Hepatocyte (in vitro differentiated cells): ENCODE measurements around the gene TACC2. TPM values are rescaled to one million over a fixed set of nuclear protein-coding genes. Genes with fewer than 3 reads are reported as not detected.
A peak's percentile ranks its signal among the peaks of the same experiment; 100 is the strongest.
"Not testable (repeated sequence)": the region's sequence is repeated elsewhere in the genome, so short reads cannot be mapped to it uniquely, and the experiment has no call there.

Experiments
- DNase-seq: peaks from one replicate; pipeline ENCODE4 v3.0.0-alpha.2; 2016; ENCODE audit warnings: low spot score
- H2AFZ ChIP-seq: fragments of 200-600 bp; sonication (generic); 2 replicates; pipeline ENCODE4 v1.6.0; 2016; ENCODE audit warnings: antibody characterized with exemption, mild to moderate bottlenecking
- H3K27ac ChIP-seq: fragments of 200-600 bp; sonication (generic); 2 replicates; pipeline ENCODE4 v1.5.1; 2016; ENCODE audit warnings: mild to moderate bottlenecking
- H3K27me3 ChIP-seq: fragments of 200-600 bp; sonication (generic); 2 replicates; pipeline ENCODE4 v1.6.1; 2016
- H3K36me3 ChIP-seq: fragments of 200-600 bp; sonication (generic); replicated peaks from 2 replicates; pipeline ENCODE4 v1.5.1; 2016; ENCODE audit warnings: low read depth; ENCODE audit not compliant: insufficient read depth
- H3K4me1 ChIP-seq: fragments of 200-600 bp; sonication (generic); 2 replicates; pipeline ENCODE4 v1.5.1; 2016; ENCODE audit warnings: mild to moderate bottlenecking, moderate library complexity; ENCODE audit not compliant: insufficient read depth
- H3K4me2 ChIP-seq: fragments of 200-600 bp; sonication (generic); 2 replicates; pipeline ENCODE4 v1.6.0; 2016
- H3K4me3 ChIP-seq: fragments of 200-600 bp; sonication (generic); 2 replicates; pipeline ENCODE4 v1.5.1; 2016; ENCODE audit warnings: mild to moderate bottlenecking
- H3K79me2 ChIP-seq: fragments of 200-600 bp; sonication (generic); 2 replicates; pipeline ENCODE4 v1.6.0; 2017; ENCODE audit warnings: mild to moderate bottlenecking
- H3K9me2 ChIP-seq: fragments of 200-600 bp; sonication (generic); replicated peaks from 2 replicates; pipeline ENCODE4 v1.6.0; 2017; ENCODE audit warnings: mild to moderate bottlenecking; ENCODE audit not compliant: insufficient read depth
- H3K9me3 ChIP-seq: fragments of 200-600 bp; sonication (generic); 2 replicates; pipeline ENCODE4 v1.5.1; 2016; ENCODE audit warnings: low read depth, mild to moderate bottlenecking
- H4K20me1 ChIP-seq: fragments of 200-600 bp; sonication (generic); 2 replicates; pipeline ENCODE4 v1.6.0; 2016; ENCODE audit warnings: mild to moderate bottlenecking; ENCODE audit not compliant: insufficient read depth, poor library complexity, severe bottlenecking
- EZH2 ChIP-seq: fragments of 200-600 bp; sonication (generic); IDR thresholded peaks from 2 replicates; pipeline ENCODE4 v1.6.1; 2016; ENCODE audit warnings: antibody characterized with exemption, mild to moderate bottlenecking, borderline replicate concordance
- EZH2phosphoT487 ChIP-seq: fragments of 200-600 bp; sonication (generic); IDR thresholded peaks from one replicate; pipeline ENCODE4 v1.6.1; 2018; ENCODE audit warnings: antibody characterized with exemption, mild to moderate bottlenecking, low read depth, moderate library complexity; ENCODE audit not compliant: unreplicated experiment, severe bottlenecking
- WGBS: methylation state at CpG from one replicate; pipeline ENCODE4 v1.1.6; 2016; ENCODE audit warnings: low lambda C conversion rate; ENCODE audit errors: missing lambda C conversion rate; 5-methylcytosine and 5-hydroxymethylcytosine counted together
- polyA plus RNA-seq: library from polyadenylated mRNA; unstranded; fragments of >200 nt; fragmentation: Nextera tagmentation; extraction: Ambion mirVana; gene quantifications from 2 replicates; pipeline ENCODE4 v1.2.1, GENCODE V29; 2016
- total RNA-seq: library from RNA; depleted of rRNA; stranded (reverse); fragments of >200 nt; gene quantifications from 2 replicates; pipeline ENCODE4 v1.2.3, GENCODE V29; 2014
- TF ChIP-seq, protein P1 (sequence below): fragments of 200-600 bp; sonication (generic); IDR thresholded peaks from 2 replicates; pipeline ENCODE4 v1.5.1; 2016; ENCODE audit warnings: antibody characterized with exemption, mild to moderate bottlenecking; ENCODE audit not compliant: poor library complexity

Gene TACC2
- total and polyA plus RNA-seq, 2 experiments from 2014 or later, result 20.0 to 34.6 TPM

DNA sequence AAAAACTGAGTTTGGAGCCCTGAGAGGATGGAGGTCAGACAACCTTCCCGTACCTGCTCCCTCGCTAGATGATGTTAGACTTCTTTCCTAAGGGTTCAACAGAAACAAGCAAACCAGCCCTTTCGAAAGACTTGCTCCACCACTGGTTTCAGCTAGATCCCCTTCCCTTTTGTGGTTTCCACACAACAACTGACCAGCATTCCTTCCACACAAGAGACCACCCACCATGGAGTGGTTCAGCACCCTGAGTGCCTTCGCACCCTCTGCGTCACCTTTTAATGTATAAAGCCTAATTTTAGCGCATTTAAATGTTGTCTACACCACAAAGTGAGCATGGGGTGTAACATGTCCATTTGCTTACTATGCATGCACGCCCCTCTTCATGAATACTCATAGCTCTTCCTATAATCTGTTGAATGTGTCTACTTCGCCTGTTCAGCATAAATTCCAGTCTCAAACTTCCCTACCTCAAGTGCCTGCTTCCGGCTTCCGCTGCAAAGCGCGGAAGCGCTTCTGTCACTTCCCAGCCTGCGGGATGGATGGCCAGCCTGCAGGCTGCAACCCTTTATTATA, 69.0 kb downstream of the TACC2 start:
- no peaks in the 10 kb centered on the region for H3K36me3 ChIP-seq
- H3K27me3 ChIP-seq, result no peaks in the 10 kb centered on the region
- DNase-seq, result no peak
- no peak overlapping the region for H3K27ac ChIP-seq
- H3K79me2 ChIP-seq, result no peaks in the 10 kb centered on the region
- H4K20me1 ChIP-seq, result no peaks in the 10 kb centered on the region
- H2AFZ ChIP-seq, result no peak overlapping the region
- H3K4me1 ChIP-seq, result peaks cover 5% of the 10 kb centered on the region
- TF ChIP-seq, protein P1, sequence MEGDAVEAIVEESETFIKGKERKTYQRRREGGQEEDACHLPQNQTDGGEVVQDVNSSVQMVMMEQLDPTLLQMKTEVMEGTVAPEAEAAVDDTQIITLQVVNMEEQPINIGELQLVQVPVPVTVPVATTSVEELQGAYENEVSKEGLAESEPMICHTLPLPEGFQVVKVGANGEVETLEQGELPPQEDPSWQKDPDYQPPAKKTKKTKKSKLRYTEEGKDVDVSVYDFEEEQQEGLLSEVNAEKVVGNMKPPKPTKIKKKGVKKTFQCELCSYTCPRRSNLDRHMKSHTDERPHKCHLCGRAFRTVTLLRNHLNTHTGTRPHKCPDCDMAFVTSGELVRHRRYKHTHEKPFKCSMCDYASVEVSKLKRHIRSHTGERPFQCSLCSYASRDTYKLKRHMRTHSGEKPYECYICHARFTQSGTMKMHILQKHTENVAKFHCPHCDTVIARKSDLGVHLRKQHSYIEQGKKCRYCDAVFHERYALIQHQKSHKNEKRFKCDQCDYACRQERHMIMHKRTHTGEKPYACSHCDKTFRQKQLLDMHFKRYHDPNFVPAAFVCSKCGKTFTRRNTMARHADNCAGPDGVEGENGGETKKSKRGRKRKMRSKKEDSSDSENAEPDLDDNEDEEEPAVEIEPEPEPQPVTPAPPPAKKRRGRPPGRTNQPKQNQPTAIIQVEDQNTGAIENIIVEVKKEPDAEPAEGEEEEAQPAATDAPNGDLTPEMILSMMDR, result no peak
- no peak for TF ChIP-seq EZH2
- 82% methylated on average over 14 of the region's 14 CpGs for WGBS
- H3K4me2 ChIP-seq, result no peak overlapping the region
- no peaks in the 10 kb centered on the region for H3K9me3 ChIP-seq
- no peak overlapping the region for H3K4me3 ChIP-seq
- H3K9me2 ChIP-seq, result no peaks in the 10 kb centered on the region

DNA sequence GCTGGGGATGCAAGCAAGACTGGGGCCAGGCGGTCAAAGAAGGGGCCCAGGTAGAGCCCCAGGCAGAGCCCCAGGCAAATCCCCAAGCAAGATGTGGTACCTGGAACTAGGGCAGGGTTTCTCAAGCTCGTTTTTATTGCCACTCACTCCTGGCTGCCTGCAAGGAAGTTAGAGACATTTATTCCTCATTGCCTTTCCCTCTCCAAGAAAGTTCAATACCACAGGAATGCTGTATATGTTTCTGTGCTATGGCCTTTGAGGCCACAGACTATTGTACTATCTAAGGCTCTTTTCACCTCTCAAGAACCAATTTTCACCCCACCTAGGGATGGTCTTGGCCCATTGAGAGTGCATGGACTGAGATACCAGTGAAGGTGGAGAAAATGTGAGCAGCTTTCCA, 71.3 kb downstream of the TACC2 start:
- Histone ChIP-seq H2AFZ (no peak overlapping the region), H4K20me1 (no peaks in the 10 kb centered on the region), H3K4me2 (no peak overlapping the region), H3K4me3 (no peak overlapping the region), H3K9me2 (no peaks in the 10 kb centered on the region), H3K79me2 (no peaks in the 10 kb centered on the region), H3K27me3 (no peaks in the 10 kb centered on the region), H3K4me1 (peaks cover 12% of the 10 kb centered on the region), H3K27ac (peak overlapping the region; percentile 22), H3K36me3 (no peaks in the 10 kb centered on the region), H3K9me3 (no peaks in the 10 kb centered on the region)
- no peak for DNase-seq
- WGBS, result 68% methylated on average over 2 of the region's 2 CpGs
- no peak for TF ChIP-seq EZH2
- no peak for TF ChIP-seq EZH2phosphoT487
- TF ChIP-seq, protein P1, result no peak

DNA sequence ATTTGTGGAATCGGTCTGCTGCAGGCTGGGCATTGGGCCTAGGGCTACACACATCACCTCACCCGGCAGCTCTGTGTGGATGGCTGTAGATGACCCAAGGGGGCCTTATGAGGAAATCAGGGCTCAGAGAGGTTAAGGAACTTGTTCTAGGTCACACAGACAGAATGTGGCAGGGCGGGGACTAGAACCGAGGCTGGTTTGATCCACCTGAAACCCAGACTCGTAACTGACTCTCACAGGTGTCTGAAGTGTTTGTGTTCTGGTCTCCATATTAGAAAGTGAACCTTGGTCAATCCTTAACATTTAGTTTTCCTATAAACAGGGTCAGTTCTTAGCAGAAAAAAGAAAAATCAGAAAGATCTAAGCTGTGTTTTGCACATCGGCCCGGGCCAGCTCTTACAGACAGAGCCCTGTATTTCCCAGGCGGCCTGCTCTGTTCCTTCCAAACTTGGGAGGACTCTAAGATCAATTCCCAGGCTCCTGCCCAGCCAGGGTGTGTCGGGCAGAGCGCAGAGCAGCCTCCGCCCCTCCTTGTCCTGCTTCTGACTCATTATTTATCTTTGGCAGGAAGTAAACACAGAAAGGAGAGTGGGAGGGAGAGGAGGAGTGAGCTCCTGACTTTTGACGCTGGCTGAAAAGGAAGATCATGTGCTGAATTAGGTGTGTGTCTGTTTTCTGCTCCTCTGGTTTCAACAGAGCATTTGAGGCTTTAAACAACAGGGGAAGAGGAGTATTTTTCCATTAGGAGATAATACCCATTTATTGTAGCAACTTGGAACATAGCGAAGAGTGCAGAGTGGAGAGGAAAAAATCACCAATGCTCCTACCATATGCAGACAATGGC, 74.1 kb downstream of the TACC2 start:
- no peaks in the 10 kb centered on the region for H4K20me1 ChIP-seq
- no peaks in the 10 kb centered on the region for H3K9me3 ChIP-seq
- H3K27ac ChIP-seq, result peak overlapping the region; percentile 93
- H3K4me1 ChIP-seq, result peaks cover 12% of the 10 kb centered on the region
- H2AFZ ChIP-seq, result no peak overlapping the region
- H3K4me3 ChIP-seq, result no peak overlapping the region
- DNase-seq, result peak; percentile 93
- H3K9me2 ChIP-seq, result no peaks in the 10 kb centered on the region
- H3K4me2 ChIP-seq, result peak overlapping the region; percentile 21
- H3K79me2 ChIP-seq, result no peaks in the 10 kb centered on the region
- H3K36me3 ChIP-seq, result no peaks in the 10 kb centered on the region
- TF ChIP-seq, protein P1, result no peak
- TF ChIP-seq EZH2phosphoT487 (no peak), EZH2 (no peak)
- no peaks in the 10 kb centered on the region for H3K27me3 ChIP-seq
- 33% methylated on average over 13 of the region's 13 CpGs for WGBS

DNA sequence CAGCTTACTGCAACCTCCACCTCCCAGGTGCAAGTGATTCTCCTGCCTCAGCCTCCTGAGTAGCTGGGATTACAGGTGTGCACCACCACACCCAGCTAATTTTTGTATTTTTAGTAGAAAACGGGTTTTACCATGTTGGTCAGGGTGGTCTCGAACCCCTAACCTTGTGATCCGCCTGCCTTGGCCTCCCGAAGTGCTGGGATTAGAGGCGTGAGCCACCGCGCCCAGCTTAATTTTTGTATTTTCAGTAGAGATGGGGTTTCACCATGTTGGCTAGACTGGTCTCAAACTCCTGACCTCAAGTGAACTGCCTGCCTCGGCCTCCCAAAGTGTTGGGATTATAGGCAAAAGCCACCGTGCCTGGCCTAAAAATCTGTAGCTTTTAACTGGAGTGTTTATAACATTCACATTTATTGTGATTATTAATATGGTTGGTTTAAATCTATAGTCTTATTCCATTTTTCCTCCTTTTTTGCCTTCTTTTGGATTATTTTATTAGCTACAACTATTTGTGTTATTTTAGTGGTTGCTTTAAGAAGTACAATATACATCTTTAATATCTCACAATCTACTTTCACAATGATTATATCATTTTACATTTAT, 77.5 kb downstream of the TACC2 start:
- H3K4me2 ChIP-seq, H3K79me2 ChIP-seq, H3K36me3 ChIP-seq, H3K27ac ChIP-seq, H4K20me1 ChIP-seq, H3K9me2 ChIP-seq, H2AFZ ChIP-seq, DNase-seq, H3K27me3 ChIP-seq, H3K4me3 ChIP-seq, H3K9me3 ChIP-seq: not testable (repeated sequence)
- peaks cover 12% of the 10 kb centered on the region for H3K4me1 ChIP-seq
- 95% methylated on average over 9 of the region's 9 CpGs for WGBS
